A549 (cell line): ENCODE measurements around the gene MXI1.

Source experiments
- CBX2 ChIP-seq: fragments of 200-600 bp; sonication (generic); IDR thresholded peaks from 2 replicates; pipeline ENCODE4 v1.6.1; 2016; ENCODE audit warnings: low read depth, mild to moderate bottlenecking, borderline replicate concordance
- CHD2 ChIP-seq: fragments of 150-350 bp; IDR thresholded peaks from 2 replicates; pipeline ENCODE4 v1.6.1; 2014; ENCODE audit warnings: low read length; ENCODE audit not compliant: partially characterized antibody
- EP300 ChIP-seq, 2 experiments: fragments of >200 bp; sonication (Bioruptor Twin); formaldehyde crosslinking; IDR thresholded peaks; 2 replicates in 1 of 2; 3 replicates in 1 of 2; pipeline ENCODE4 v1.6.1; 2016 to 2017
- HOXA7 ChIP-seq: fragments of 250-450 bp; sonication (Bioruptor Pico); IDR thresholded peaks from 2 replicates; pipeline ENCODE4 v1.5.0; 2020; ENCODE audit warnings: mild to moderate bottlenecking, moderate library complexity
- MAFK ChIP-seq: fragments of 450-650 bp; IDR thresholded peaks from 2 replicates; pipeline ENCODE4 v1.6.1; 2014; ENCODE audit not compliant: partially characterized antibody
- PHF8 ChIP-seq: fragments of 200-600 bp; sonication (generic); IDR thresholded peaks from 2 replicates; pipeline ENCODE4 v1.6.1; 2016; ENCODE audit warnings: low read depth, mild to moderate bottlenecking, antibody characterized with exemption, moderate library complexity, borderline replicate concordance
- POLR2A ChIP-seq: IDR thresholded peaks from 2 replicates; pipeline ENCODE4 v1.6.1; 2012; ENCODE audit warnings: mild to moderate bottlenecking, low read length
- RAD21 ChIP-seq, 2 experiments: fragments of >200 bp in 1 of 2; sonication (Bioruptor Twin) in 1 of 2; formaldehyde crosslinking in 1 of 2; IDR thresholded peaks in 1 of 2; conservative IDR thresholded peaks in 1 of 2; 2 replicates in 1 of 2; 3 replicates in 1 of 2; pipeline ENCODE4 v1.6.1; 2012 to 2018; ENCODE audit warnings: inconsistent platforms in 1 of 2
- TF ChIP-seq, protein P1 (sequence below): fragments of >200 bp; sonication (Bioruptor Twin); formaldehyde crosslinking; IDR thresholded peaks from 3 replicates; pipeline ENCODE4 v1.5.1; 2016
- TF ChIP-seq, protein P2 (sequence below): fragments of 450-650 bp; IDR thresholded peaks from 2 replicates; pipeline ENCODE4 v1.6.1; 2014; ENCODE audit warnings: antibody characterized with exemption
- TF ChIP-seq, protein P3 (sequence below): fragments of 200-600 bp; sonication (generic); IDR thresholded peaks from 2 replicates; pipeline ENCODE4 v1.6.1; 2016; ENCODE audit warnings: antibody characterized with exemption, mild to moderate bottlenecking, moderate library complexity

DNA sequence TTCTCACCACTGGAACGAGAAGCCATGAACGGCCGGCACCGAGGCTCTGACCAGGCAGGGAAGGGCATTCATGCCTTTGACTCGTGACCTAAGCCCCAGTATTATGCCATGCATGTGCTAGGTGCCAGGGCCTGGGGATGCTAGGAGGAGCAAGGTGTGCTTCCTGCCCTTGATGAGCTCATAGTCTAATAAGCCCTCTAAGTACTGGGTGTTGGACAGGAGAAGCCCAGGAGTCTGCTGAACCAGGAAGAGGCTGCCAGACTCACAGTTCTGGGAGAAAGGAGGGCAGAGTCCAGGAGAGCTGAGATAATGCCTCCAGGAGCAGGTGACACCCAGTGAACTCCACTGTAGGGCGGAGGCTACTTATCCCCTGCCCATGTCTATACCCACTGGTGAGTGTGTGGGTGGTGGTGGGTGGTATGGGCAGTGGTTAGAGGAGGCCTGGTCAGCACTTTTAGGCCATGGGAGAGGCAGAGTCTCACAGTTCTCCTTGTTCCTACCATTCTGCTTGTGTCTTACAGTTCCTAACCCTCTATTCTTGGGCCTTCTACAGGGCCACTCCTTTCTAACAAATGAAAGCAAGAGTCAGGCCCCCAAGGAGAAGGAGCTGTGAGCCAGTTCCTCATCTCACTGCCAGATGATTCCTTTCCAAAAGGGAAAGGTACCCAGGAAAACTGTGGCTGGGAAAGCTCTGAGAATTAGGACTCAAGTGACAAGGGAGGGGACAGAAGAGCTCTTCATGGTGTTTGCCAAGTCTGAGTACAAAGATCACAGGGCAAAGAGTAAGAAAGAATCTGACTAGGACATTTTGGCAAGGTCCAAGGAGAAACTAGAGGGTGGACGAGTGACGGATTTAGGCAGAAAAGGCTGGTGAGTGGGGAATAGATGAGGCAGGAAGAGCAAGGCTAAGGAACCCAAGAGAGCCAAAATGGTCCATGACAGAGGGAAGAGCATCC lies 3.6 kb upstream of the MXI1 start:
- TF ChIP-seq, protein P1, sequence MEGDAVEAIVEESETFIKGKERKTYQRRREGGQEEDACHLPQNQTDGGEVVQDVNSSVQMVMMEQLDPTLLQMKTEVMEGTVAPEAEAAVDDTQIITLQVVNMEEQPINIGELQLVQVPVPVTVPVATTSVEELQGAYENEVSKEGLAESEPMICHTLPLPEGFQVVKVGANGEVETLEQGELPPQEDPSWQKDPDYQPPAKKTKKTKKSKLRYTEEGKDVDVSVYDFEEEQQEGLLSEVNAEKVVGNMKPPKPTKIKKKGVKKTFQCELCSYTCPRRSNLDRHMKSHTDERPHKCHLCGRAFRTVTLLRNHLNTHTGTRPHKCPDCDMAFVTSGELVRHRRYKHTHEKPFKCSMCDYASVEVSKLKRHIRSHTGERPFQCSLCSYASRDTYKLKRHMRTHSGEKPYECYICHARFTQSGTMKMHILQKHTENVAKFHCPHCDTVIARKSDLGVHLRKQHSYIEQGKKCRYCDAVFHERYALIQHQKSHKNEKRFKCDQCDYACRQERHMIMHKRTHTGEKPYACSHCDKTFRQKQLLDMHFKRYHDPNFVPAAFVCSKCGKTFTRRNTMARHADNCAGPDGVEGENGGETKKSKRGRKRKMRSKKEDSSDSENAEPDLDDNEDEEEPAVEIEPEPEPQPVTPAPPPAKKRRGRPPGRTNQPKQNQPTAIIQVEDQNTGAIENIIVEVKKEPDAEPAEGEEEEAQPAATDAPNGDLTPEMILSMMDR: no peak
- no peak for TF ChIP-seq PHF8
- no peak for TF ChIP-seq RAD21 (conservative IDR thresholded peaks at IDR 0.05 in 1 of 2, IDR thresholded peaks at IDR 0.05 in 1 of 2)
- TF ChIP-seq POLR2A: no peak
- TF ChIP-seq EP300 (IDR thresholded peaks at IDR 0.05): no peak
- TF ChIP-seq MAFK: peak; percentile 6
- no peak for TF ChIP-seq HOXA7 (CRISPR knock-in tag)
- TF ChIP-seq, protein P2, sequence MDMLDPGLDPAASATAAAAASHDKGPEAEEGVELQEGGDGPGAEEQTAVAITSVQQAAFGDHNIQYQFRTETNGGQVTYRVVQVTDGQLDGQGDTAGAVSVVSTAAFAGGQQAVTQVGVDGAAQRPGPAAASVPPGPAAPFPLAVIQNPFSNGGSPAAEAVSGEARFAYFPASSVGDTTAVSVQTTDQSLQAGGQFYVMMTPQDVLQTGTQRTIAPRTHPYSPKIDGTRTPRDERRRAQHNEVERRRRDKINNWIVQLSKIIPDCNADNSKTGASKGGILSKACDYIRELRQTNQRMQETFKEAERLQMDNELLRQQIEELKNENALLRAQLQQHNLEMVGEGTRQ: no peak
- TF ChIP-seq CHD2: no peak
- TF ChIP-seq CBX2: no peak
- TF ChIP-seq, protein P3, sequence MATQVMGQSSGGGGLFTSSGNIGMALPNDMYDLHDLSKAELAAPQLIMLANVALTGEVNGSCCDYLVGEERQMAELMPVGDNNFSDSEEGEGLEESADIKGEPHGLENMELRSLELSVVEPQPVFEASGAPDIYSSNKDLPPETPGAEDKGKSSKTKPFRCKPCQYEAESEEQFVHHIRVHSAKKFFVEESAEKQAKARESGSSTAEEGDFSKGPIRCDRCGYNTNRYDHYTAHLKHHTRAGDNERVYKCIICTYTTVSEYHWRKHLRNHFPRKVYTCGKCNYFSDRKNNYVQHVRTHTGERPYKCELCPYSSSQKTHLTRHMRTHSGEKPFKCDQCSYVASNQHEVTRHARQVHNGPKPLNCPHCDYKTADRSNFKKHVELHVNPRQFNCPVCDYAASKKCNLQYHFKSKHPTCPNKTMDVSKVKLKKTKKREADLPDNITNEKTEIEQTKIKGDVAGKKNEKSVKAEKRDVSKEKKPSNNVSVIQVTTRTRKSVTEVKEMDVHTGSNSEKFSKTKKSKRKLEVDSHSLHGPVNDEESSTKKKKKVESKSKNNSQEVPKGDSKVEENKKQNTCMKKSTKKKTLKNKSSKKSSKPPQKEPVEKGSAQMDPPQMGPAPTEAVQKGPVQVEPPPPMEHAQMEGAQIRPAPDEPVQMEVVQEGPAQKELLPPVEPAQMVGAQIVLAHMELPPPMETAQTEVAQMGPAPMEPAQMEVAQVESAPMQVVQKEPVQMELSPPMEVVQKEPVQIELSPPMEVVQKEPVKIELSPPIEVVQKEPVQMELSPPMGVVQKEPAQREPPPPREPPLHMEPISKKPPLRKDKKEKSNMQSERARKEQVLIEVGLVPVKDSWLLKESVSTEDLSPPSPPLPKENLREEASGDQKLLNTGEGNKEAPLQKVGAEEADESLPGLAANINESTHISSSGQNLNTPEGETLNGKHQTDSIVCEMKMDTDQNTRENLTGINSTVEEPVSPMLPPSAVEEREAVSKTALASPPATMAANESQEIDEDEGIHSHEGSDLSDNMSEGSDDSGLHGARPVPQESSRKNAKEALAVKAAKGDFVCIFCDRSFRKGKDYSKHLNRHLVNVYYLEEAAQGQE: no peak
